Nephron (organoid): Measurements from ENCODE around the gene MROH7.

Experiments used
- H3K27ac Mint-ChIP-seq, 3 experiments: 2 replicates each; pipeline ENCODE4 v1.8.0; 2020; ENCODE audit warnings: mixed read lengths in 3 of 3, mild to moderate bottlenecking in 2 of 3, moderate library complexity in 1 of 3
- H3K27me3 Mint-ChIP-seq: 2 replicates; pipeline ENCODE4 v1.8.0; 2021; ENCODE audit warnings: low read depth, mild to moderate bottlenecking, moderate library complexity, mixed read lengths
- H3K36me3 Mint-ChIP-seq: 2 replicates; pipeline ENCODE4 v1.8.0; 2020; ENCODE audit warnings: low read depth, mixed read lengths
- H3K4me1 Mint-ChIP-seq: 2 replicates; pipeline ENCODE4 v1.8.0; 2020; ENCODE audit warnings: mixed read lengths
- H3K4me3 Mint-ChIP-seq, 3 experiments: 2 replicates each; pipeline ENCODE4 v1.8.0; 2020; ENCODE audit warnings: mild to moderate bottlenecking in 3 of 3, mixed read lengths in 3 of 3, moderate library complexity in 2 of 3
- H3K9me3 Mint-ChIP-seq: 2 replicates; pipeline ENCODE4 v1.8.0; 2020; ENCODE audit warnings: mixed read lengths
- TF ChIP-seq, protein P1 (sequence below), 3 experiments: fragments of 200-600 bp; sonication (generic); IDR thresholded peaks; one replicate each; pipeline ENCODE4 v1.5.0; 2021; ENCODE audit warnings: antibody characterized with exemption in 3 of 3; ENCODE audit not compliant: unreplicated experiment in 3 of 3

Gene MROH7

DNA sequence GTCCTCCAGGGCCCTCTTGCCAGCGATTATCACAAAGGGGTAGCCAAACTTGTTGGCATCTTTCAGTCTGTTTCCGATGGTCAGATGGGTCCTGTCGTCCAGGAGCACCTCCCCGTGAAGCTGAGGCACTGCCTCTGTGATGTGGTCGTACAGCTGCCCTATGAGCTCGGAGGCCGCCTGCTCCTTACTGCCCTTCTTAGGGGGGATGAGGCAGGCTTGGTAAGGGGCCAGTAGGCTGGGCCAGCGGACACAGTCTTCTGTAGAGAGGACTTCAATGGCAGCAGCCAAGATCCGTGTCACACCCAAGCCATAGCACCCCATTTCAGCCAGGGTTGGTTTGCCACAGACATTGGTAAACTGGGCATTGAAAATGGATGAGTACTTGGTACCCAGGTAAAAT is 116.2 kb downstream of the MROH7 start:
- peaks cover 10% of the 10 kb centered on the region for H3K36me3 Mint-ChIP-seq
- H3K4me1 Mint-ChIP-seq: peaks cover 14% of the 10 kb centered on the region
- H3K4me3 Mint-ChIP-seq: no peak overlapping the region
- no peak overlapping the region for H3K27ac Mint-ChIP-seq
- no peaks in the 10 kb centered on the region for H3K27me3 Mint-ChIP-seq
- H3K9me3 Mint-ChIP-seq: no peaks in the 10 kb centered on the region
- TF ChIP-seq, protein P1, sequence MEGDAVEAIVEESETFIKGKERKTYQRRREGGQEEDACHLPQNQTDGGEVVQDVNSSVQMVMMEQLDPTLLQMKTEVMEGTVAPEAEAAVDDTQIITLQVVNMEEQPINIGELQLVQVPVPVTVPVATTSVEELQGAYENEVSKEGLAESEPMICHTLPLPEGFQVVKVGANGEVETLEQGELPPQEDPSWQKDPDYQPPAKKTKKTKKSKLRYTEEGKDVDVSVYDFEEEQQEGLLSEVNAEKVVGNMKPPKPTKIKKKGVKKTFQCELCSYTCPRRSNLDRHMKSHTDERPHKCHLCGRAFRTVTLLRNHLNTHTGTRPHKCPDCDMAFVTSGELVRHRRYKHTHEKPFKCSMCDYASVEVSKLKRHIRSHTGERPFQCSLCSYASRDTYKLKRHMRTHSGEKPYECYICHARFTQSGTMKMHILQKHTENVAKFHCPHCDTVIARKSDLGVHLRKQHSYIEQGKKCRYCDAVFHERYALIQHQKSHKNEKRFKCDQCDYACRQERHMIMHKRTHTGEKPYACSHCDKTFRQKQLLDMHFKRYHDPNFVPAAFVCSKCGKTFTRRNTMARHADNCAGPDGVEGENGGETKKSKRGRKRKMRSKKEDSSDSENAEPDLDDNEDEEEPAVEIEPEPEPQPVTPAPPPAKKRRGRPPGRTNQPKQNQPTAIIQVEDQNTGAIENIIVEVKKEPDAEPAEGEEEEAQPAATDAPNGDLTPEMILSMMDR (IDR thresholded peaks at IDR 0.05; ENCODE audit: unreplicated experiment in 3 of 3): no peak

DNA sequence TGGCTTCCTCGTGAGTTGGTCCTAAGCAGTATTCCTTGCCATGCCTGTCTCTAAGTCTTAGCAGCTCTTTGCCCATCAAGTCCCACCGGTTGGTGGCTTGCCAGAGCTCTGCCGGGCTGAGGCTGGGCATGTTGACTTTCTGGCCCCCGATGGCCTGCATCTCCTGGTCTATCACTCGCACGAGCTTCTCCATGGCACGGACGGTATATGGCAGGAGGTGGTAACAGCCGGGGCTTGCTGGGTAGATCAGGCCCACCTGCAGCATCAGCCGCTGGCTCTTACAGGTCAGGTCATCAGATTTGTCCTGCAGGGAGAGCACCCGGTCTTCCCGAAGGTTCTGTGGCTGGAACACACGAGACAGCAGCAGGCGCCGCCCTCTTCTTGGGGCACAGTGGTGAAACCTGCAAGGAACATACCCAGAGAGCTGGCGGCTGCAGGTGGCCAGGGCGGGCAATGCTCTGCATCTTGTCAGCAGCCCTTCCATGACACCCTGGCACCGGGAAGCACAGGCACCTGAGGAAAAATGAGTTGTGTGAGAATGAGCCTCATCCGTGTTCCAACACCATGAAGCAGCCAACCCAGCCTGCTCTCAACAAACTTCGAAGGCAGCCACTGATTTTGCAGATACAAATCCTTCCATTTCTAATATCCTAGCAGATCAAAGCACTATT is 117.2 kb downstream of the MROH7 start:
- Mint-ChIP-seq H3K36me3 (peaks cover 10% of the 10 kb centered on the region), H3K9me3 (no peaks in the 10 kb centered on the region)
- TF ChIP-seq, protein P1 (IDR thresholded peaks at IDR 0.05; ENCODE audit: unreplicated experiment in 3 of 3): no peak

More for the DNA sequence above, 117.2 kb downstream of the MROH7 start:
- no peak overlapping the region for H3K27ac Mint-ChIP-seq
- H3K4me3 Mint-ChIP-seq: peak overlapping the region in 1 of 3 experiments; percentile 7
- no peaks in the 10 kb centered on the region for H3K27me3 Mint-ChIP-seq
- peaks cover 22% of the 10 kb centered on the region for H3K4me1 Mint-ChIP-seq
